GM21737 (cell line): ENCODE results near the gene TTLL10.
"Not testable (repeated sequence)": the region's sequence is repeated elsewhere in the genome, so short reads cannot be mapped to it uniquely, and the experiment has no call there.

Source experiments
- ATAC-seq: cut with Tn5 transposase; IDR thresholded peaks from one replicate; pipeline ENCODE4 v1.9.1; 2021; ENCODE audit warnings: mild to moderate bottlenecking, moderate library complexity; ENCODE audit not compliant: unreplicated experiment

Gene TTLL10

DNA sequence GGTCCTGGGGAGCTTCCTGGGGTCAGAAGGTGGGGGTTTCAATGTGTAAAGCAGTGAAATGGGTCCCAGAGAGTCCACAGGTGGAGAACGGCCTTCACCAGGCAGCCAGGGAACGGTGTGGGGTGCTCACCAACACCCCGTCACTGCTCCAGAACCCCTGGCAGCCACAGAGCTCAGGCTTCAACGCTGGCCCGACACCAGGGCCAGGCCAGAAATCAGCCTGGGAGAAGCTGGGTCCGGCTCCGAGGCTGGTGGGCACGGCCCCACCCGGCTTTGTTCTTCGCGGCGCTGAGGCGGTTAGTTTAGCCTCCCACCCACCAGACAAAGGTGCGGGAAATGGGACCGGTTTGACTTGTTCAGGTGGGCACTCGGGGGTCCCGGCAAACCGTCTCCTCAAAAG, 33.0 kb upstream of the TTLL10 start:
- ATAC-seq: no peak

DNA sequence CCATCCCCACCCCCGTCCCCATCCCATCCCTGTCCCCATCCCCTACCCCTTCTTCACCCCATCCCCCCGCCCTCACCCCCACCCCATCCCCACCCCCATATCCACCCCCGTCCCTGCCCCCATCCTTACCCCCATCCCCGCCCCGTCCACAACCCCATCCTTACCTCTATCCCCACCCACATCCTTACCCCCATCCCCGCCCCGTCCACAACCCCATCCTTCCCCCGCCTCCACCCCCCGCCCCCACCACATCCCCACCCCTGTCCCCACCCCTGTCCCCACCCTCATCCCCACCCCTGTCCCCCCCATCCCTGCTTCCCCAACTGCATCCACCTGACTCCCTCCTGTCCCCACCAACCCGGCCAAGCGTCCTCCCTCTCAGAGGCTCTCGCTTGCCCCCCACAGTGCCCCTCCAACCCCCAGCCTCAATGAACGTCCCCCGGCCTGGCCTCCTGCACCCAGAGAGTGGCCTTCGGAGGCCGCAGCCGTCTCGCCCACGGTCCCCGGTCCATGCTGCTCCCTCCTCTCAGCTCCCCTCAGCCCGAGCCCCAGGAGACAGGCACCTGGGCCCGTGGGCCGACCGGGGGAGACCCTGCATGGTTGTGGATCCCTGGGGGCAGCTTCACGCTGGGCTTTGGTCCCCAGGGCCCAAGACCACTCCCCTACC, 32.3 kb upstream of the TTLL10 start:
- ATAC-seq: no peak

DNA sequence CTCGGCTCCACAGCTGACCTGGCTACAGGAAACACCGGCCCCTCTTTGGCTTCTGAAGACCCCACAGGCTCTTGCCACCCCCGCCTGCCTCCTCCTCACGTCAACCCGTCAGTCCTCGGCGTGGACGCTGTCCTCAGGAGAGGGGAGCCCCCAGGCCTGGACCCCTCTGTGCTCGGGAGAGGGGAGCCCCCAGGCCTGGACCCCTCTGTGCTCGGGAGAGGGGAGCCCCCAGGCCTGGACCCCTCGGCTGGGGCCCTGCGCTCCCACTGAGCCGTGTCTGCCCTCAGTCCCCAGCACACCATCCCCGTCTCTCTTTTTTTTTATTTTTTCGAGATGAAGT, 31.8 kb upstream of the TTLL10 start:
- ATAC-seq: no peak

DNA sequence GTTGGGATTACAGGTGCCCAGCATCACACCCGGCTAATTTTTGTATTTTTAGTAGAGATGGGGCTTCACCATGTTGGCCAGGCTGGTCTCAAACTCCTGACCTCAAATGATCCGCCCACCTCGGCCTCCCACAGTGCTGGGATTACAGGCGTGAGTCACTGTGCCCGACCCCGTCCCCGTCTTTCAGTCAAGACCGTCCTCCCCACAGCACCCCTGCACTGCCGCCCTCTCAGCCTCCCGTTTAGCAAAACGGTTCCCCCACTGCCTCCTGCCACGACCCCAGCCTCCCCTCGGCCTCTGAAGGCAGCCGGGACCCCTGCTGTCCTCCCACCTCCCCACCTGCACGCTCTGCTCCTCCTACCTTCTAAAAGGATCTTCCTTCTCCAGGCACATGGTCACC, 31.3 kb upstream of the TTLL10 start:
- ATAC-seq: not testable (repeated sequence)

DNA sequence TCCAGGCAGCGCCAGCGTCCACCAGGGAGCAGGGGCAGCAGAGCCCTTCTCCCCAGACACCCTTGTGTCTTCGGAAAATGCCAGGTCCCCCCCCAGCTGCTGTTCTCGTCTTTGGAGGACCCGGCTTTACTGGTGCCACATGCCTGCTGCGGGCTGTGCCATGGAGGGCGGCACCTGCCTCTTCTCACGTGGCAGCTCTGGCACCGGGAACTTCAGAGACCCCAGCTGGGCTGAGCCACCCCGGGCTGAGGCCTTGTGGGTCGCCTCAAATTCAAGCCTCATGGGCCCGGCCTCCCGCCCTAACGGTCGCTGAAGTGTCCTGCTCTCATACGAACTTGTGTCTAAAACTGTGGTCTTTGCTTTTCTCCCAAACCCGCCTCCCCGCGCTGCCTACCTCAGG, 30.8 kb upstream of the TTLL10 start:
- ATAC-seq: no peak

DNA sequence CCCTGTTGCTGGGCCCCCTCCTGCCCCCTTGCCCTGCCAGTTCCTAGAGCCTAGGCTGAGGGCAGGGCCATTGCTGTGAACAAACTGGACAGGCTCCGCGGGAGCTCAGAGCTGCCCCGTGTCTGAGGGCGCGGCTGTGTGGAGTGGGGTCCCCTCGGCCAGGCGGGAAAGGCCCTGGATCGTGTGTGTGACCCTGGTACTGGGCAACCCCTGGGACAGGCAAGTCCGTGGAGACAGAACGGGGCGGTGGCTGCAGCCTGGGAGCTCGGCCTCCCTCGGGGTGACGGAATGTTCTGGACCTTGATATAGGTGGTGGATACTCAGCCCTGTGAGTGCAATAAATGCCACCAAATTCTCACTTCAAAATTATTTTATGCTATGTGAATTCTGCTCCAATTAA, 30.0 kb upstream of the TTLL10 start:
- no peak for ATAC-seq

DNA sequence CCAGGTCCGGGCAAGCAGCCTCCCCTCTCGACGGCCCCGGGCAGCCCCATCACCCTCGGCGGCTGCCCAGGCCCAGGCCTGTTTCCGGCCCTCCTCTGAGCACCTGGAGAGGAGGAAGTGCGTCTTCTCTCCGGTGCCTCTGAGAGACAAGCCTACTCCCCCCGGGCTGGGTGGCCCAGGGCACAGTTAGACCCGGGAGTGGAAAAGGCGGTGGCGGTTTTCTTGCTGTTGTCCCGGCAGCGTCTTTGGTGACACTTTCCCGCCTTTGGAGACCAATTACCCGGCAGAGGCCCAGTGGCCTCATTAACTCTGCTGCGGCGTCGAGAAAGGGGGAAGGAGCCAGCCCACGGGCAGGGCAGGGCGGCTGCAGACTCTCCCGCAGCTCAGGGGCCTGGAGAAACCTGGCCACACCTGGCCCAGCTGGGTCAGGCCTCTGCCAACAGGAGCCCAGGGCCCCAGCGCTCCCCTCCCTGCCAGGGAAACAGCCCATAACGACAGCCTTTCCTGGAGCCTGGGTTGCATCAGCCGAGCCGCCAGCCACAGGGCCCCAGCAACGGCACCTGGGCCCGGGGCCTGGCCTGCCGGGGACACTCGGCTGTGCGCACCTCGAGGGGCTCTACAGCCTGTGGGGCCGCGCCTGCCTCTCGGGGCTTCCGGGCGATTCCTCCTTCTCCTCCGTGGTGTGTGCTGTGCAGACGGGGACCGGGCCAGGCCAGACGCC, 29.4 kb upstream of the TTLL10 start:
- ATAC-seq: no peak

DNA sequence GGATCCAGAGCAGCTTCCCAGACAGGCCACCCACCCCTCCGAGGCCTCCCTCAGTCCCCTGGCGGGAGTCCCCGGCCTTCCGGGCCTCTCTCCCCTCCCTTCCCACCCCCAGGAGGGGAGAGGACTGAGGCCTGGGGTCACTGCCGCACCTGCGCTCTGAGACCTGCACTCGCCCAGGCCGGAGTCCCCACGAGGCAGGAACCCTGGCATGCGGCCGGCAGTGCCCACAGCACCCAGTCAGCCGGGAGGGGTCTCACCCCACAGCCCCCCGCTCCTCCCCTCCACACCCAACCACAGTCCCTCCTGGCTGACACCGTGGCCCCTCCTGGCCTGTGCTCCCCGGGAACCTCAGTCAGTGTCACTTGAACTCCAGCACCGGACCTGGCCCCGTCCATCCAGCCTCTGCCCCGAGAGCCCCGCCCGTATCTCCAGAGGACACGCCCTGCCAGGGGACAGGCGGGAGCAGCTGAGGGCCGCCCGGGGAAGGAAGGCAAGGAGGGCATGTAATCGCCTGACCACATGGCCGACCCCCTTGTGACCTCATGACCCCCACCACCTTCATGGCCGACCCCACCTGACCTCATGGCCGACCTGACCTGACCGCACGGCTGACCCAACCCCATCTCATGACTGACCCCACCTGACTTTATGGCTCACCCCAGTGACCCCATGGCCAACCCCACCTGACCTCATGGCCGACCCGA, 28.7 kb upstream of the TTLL10 start:
- no peak for ATAC-seq

DNA sequence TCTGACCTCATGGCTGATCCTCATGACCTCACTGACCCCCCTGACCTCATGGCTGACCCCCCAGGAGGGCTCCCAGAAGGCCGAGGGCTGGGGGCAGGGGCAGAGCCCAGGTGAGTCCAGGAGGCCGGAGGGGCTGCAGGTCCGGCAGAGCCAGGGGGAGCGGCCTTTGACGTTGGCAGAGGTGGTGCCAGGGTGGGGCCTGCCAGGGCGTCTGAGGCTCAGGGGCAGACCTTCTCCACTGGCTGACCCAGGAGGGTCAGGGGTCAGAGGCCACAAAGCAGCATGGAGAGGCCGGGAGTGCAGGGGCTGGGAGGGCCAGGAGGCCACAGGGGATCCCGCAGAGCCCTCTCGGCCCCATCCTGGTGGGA, 28.1 kb upstream of the TTLL10 start:
- no peak for ATAC-seq

DNA sequence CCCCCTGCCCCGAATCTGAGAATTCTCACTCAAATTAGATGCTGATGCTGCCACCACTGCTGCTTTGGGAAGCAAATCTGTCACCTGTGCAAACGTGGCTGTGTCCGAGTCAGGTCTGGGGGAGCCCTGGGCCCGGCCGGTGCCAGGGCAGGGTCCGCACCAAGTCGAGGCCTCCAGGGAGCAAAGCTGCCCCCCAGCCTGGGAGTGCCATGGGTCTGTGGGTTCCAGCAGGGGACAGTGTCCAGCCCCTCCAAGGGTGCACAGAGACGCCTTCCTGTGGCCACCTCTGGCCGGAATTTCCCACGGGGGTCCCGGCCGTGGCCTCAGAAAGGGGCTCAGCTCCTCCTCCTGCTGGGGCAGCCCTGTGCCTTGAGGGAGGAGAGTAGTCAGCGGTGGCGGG, 27.7 kb upstream of the TTLL10 start:
- no peak for ATAC-seq

DNA sequence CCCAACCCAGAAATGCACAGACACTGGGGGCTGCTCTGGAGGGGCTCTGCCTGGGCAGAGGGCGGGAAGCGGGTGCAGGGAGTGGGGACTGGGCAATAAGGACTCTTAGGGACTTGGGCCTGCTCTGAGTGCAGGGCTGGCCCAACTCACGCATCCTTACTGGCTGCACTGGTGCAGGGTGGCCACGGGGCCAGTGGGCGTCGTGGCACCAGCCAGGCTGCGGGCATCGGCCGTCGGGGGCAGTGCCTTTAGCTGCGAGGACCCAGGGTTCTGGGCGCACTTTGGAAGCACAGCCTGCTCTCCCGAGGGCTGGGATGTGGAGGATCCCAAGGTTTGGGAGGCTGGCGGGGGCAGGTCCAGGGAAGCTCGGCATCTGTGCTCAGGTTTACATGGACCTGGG, 27.1 kb upstream of the TTLL10 start:
- no peak for ATAC-seq

DNA sequence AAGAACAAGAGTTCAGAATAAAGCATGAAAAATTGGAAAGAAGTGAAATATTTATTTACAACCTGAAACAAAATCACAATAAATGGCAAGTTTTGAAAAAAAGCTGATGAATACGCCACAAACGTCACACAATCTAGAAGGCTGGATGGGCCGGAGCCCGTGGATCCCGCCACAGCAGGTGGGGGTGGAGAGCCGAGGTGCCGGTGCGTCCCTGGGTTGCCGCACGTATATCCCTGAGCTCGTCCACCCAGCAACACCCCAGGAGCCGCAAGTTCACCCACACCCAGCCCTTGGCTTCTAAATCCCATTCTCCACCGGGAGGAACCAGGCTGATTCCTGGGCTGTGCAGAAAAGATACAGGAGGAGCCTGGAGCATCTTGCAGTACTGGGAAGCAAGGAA, 25.6 kb upstream of the TTLL10 start:
- ATAC-seq: no peak

DNA sequence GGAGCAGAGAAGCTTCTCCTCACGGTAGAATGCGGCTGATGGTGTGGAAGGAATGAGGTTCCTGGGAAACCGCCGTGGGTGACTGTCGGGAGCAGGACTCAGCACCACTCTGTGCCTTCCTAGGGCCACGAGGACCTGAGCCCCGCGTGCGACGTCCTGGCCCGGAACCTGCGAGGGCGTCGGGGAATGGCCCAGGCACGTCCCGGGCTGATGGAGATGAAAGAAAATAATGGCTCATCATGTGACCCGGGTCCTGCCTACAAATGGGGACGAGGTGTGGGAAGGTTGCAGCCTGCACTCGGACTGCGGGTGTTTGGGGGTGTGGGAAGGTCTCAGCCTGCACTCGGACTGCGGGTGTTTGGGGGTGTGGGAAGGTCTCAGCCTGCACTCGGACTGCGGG, 25.1 kb upstream of the TTLL10 start:
- ATAC-seq: no peak

DNA sequence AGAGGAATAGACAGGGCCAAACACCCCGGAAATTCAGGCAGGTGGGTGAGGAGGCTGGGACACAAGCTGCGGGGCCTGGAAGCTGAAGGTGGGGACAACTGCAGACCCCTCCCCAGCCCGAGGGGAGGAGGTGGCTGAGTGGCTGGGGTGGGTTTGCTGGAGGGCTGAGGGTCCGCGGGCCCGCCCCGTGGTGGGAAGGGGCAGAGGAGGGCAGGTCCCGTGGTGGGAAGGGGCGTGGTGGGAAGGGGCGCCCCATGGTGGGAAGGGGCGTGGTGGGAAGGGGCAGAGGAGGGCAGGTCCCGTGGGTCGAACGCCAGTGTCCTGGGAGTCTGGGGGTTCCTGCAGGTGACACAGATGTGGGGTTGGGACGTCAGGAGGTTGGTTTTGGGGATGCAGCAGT, 24.3 kb upstream of the TTLL10 start:
- ATAC-seq: no peak

DNA sequence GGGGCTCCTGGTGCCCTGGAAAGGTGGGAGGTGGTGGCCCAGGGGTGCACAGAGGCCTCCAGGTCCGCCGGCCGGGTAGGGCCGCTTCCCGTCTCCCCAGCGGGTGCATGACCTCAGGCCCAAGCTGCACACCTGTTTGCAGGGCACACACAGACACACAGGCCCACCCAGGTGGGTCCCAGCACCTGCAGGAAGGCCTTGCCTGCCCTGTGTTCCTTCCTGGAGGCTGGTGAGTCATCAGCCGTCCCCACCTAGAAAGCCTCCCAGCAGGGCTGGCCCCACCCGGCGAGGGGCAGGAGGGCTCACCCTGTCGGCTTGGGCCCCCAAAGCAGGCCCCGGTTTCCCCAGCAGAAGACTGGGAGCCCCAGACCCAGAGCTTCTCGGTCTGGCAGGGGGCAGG, 23.6 kb upstream of the TTLL10 start:
- no peak for ATAC-seq

DNA sequence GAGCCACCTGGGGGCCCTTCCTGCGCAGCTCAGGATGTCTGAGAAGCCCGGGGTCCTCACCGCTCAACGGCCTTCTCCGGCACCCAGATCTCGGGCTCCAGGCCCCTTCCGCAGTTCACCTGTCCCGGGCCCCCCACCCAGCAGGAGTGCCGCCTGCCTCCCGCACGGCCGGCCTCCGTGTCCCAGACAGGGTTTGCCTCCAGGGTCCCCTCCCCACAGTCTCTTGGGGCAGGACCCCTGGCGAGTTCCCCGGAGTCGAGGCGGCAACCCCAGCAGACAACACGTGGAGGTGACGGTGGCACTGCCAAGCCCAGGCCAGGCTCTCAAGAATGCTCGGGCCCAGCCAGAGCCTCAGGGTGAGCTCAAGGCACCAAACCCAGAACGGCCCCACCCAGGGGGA, 22.4 kb upstream of the TTLL10 start:
- no peak for ATAC-seq

DNA sequence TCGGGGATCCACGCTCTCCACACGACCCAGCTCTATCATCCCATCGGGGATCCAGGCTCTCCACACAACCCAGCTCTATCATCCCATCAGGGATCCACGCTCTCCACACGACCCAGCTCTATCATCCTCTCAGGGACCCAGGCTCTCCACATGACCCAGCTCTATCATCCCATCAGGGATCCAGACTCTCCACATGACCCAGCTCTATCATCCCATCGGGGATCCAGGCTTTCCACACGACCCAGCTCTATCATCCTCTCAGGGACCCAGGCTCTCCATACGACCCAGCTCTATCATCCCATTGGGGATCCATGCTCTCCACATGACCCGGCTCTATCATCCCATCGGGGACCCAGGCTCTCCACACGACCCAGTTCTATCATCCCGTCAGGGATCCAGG, 21.2 kb upstream of the TTLL10 start:
- not testable (repeated sequence) for ATAC-seq

DNA sequence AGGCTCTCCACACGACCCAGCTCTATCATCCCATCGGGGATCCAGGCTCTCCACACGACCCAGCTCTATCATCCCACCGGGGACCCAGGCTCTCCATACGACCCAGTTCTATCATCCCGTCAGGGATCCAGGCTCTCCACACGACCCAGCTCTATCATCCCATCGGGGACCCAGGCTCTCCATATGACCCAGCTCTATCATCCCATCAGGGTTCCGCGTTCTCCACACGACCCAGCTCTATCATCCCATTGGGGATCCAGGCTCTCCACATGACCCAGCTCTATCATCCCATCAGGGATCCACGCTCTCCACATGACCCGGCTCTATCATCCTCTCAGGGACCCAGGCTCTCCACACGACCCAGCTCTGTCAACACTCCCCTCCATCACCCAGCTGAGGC, 20.5 kb upstream of the TTLL10 start:
- ATAC-seq: not testable (repeated sequence)

DNA sequence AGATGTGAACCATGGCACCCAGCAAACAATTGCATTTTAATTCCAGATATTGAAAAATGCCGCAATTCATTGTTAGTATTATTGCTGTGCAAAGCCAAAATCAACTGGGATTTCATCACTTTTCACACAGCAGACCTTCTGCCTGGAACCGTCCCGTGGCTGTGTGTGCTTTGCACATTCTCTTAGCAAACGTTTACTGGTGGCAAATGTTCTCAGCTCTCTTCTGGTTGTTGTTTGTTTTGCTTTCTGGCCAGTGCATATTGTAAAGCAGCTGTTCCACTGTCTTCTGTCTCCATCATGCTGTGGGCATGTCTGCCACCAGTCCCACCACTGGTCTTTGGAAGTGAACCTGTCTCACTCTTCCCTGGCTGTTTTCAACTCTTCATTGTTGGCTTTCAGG, 19.8 kb upstream of the TTLL10 start:
- no peak for ATAC-seq

DNA sequence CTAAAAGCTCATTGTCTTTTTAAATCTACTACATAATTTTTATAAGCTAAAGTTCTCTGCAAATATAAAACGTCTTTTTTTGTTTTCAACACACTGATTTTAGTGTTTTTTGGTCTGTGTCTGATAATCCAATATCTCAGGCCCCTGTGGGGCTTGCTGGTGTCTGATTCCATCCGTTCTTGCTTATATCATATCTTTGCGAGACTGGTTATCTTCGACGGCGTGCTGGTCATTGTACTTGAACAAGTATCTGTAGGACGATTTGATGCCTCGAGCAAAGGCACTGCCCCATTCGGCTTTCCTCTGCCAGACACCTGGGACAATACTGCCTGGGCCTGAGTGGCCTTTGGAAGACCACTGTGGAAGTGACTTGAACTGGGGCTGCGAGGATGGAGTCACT, 18.4 kb upstream of the TTLL10 start:
- ATAC-seq: no peak

DNA sequence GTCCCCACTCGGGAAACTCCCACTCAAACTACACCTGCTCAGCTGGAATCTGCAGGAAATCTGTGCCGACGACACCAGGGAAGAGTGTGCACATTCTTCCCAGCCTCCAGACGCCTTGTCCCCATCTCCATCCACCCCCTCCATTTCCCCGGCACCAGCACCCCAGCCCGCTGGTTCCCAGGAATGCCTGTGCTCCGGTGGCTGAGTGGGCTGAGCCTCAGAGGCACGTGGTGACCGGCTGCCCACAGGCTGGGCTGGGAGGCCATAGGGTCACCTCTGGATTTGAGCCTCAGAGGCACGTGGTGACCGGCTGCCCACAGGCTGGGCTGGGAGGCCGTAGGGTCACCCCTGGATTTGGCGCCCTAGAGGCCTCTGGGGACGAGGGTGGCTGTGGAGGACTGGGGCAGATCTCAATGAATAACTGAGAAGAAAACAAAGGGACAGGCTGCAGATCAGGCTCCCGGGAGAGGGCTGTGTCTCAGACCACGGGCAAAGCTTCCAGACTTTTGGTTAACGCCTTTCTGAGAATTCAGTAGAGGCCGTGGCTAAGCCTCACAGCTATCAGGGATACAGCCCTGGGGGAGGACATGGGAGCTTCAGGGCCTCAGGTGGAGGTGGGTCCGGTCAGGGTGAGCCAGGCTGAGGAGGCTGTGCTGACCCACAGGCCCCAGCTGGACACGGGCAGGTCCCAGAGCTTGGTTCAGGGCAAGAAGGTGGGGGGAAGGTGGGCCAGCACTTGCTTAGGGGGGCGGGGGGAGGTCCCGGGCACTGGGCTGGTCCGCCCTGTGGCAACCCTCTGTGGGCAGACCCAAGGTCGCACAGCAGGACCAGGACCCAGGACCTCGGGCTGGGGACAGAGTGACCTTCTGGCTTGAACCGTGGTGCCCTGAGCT, 17.3 kb upstream of the TTLL10 start:
- ATAC-seq: no peak

DNA sequence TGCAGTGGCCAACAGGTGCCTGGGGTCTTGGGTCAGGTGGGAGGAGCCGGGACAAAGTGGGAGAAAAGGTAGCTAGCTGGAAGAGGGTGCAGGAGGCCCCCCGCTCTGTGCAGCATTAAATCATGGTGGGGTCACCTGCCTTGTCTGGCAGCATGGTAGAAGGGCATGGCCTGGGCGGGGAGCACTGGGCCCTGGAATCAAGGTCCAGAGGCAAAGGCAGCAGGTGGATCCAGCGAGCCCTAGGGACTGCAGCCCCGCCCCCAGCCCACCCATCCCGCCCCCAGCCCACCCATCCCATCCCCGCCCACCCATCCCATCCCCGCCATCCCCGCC, 16.7 kb upstream of the TTLL10 start:
- ATAC-seq: no peak
